HG03457 (cell line): Measurements from ENCODE around the gene PCDHB6.
"Not testable (repeated sequence)": the region's sequence is repeated elsewhere in the genome, so short reads cannot be mapped to it uniquely, and the experiment has no call there.

ENCODE experiments used
- ATAC-seq: cut with Tn5 transposase; IDR thresholded peaks from one replicate; pipeline ENCODE4 v1.9.1; 2021; ENCODE audit warnings: moderate number of reproducible peaks; ENCODE audit not compliant: unreplicated experiment

The PCDHB6 gene

DNA sequence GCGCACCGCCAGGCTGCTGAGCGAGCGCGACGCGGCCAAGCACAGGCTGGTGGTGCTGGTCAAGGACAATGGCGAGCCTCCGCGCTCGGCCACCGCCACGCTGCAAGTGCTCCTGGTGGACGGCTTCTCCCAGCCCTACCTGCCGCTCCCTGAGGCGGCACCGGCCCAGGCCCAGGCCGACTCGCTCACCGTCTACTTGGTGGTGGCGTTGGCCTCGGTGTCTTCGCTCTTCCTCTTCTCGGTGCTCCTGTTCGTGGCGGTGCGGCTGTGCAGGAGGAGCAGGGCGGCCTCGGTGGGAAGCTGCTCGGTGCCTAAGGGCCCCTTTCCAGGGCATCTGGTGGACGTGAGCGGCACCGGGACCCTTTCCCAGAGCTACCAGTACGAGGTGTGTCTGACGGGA is 51.8 kb downstream of the PCDHB6 start:
- ATAC-seq, result not testable (repeated sequence)
